Measurements from ENCODE around the gene KCMF1.

KCMF1 gene

DNA sequence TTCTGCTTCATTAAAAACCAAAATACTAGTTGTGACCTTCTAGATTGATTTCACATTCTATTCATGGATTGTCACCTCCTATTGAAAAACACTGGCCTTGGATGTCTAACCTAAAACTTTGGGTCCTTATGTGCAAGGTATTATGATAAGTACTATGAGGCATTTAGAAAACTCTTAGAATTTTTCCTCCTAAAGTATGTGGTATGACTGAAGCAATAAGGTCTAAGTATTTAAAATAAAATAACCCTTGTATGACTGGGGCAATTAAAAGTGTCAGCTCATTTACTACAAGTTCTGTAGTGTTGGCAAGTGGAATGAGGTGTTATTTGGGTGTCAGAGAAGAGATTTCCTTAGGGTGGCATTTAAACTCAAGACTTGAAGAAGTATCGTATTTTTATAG, 15.1 kb downstream of the KCMF1 start:
- no peak for DNase-seq

DNA sequence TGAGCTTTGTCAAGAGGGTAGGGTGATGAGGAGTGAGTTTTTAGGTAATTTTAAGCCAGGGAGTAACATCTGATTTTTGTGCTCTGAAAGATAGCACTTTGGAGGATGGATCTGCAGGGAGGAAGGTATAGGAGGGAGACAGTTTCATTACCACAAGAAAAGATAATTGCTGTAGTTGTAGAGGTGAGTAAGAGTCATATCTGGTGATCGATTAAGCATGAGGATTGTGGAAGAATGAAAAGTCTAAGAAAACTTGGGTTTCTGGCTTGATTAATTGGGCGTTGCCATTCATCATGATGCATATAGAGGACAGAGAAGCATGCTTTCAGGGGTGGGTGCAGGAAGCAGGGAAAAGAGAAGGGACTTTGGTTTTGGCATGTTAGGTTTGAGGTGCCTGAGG, 18.5 kb downstream of the KCMF1 start:
- DNase-seq, result no peak

DNA sequence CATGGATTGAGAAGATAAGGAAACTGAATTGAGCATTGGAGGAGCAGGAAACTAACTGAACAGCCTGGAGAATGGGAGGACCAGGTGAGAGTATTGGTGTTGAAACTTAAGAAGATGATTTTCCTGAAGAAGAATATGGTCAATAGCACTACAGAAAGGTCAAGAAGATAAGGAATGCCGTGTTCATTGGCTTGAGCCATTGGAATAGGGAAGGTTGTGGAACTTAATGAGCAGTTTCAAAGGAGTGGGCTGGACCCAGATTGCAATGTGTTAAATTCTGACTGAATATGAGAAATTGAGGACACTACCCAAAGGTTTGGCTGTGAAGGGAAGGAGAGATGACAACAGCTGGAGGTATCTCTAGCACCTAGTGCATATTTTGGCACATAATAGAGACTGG, 19.0 kb downstream of the KCMF1 start:
- no peak for DNase-seq

GRCh38 chr2:84991404-84992160, 20.6 kb downstream of the KCMF1 start:
- DNase-seq, result no peak

DNA sequence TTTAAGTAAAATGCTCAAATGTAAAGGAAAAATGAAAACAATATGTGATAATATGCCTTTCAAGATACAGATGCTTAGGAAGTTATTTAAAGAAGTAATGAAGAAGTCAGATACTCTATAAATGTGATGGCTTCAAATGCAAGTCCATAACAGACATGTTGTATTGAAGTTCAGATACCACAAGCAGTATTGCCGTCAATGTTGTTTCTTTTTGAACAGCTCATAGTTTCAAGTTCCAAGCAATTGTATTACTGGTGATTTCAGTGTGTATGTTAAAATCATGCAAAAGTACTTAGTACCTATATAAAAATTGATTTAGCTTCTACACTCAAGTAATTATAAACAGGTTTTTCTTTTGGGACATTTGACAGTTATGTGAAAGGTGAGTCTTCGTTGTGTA, 24.9 kb downstream of the KCMF1 start:
- DNase-seq, result no peak

GRCh38 chr2:84996909-84997308, 25.9 kb downstream of the KCMF1 start:
- DNase-seq, result no peak

DNA sequence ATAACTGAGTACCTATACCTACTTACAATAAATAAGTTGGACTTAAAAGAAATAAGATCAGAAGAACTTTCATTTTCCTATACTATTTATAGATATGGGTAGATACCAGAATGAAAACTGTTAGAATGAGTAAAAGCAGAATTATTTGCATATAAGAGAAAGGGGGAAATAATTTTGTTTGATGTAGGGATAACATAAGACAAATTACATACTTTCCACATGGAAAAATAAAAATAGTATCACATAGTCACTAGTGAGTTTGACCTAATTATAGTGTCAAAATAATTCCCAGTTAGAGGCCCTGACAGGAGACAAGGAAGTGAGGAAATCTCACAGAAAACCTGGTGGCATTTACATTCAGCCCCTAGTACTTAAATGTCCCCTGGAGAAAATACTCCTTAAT, 28.6 kb downstream of the KCMF1 start:
- DNase-seq, result no peak

DNA sequence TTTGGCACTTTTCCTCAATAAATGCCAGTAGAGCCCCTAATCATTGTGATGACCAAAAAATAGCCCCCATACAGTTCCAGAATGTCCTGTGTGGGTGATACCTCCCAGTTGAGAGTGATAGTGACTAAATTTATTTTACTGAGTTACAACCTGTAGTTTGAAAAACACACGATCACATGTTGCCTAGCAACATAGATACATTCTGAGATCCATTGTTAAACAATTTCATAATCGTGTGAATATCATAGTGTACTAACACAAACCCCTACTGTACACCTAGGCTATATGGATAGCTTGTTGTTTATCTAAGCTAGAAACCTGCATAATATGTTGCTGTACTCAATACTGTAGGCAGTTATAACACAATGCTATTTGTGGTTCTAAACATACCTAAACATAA, 30.6 kb downstream of the KCMF1 start:
- DNase-seq, result no peak

GRCh38 chr2:85002534-85002933, 31.6 kb downstream of the KCMF1 start:
- no peak for DNase-seq

GRCh38 chr2:85008252-85008651, 37.3 kb downstream of the KCMF1 start:
- DNase-seq, result no peak

GRCh38 chr2:85009019-85009618, 38.2 kb downstream of the KCMF1 start:
- peak; percentile 21 for DNase-seq

DNA sequence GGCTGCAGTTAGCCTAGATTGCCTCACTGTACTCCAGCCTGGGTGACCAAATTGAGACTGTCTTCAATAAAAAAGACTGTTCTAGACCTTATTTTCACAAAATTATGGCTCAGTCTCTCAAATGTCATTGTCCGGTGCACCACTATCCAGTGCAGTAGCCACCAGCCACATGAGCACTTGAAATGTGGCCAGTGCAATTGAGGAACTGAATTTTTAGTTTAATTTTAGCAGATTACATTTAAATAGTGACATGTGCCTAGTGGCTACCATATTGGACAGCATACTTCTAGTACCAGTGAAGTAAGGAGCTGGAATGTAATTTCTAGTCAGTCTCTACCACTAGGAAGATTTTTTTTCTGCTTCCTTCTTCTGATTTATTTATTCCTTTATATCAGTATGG, 39.4 kb downstream of the KCMF1 start:
- DNase-seq, result no peak

DNA sequence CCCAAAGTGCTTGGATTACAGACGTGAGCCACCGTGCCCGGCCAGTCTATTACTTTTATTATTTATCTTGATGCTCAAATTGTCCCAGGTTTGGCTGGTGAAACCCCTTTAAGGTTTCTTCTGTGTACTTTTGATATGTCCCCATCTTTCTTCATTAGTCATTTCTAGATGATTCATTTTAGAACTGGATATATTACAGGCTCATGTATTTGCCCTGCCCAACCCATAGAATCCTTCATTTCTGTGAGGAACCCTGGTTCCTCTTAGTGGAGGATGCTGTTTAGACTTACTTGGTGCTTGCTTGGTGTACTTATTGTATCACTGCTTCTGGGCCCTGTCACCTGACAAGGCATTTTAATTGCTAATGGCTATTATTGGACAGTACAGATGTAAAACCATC, 40.1 kb downstream of the KCMF1 start:
- no peak for DNase-seq

GRCh38 chr2:85011747-85012146, 40.8 kb downstream of the KCMF1 start:
- DNase-seq, result no peak

DNA sequence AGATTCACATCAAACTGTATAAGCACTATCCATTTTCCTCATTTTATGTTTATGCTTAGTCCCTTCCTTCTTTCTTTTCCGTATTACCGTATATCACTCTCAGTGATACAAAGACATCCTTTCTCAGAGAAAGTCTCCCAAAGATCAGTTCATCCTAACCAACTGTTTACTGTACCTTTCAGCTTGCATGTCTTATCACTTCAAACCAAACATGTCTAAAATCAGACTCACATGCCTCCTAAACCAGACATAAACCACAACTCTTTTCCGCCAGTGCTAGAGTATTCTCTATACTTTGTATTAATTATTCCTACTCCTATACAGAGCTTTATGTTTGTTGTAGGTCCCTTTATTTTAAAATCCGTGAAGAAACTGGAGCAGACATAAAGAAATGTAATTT, 41.5 kb downstream of the KCMF1 start:
- no peak for DNase-seq

DNA sequence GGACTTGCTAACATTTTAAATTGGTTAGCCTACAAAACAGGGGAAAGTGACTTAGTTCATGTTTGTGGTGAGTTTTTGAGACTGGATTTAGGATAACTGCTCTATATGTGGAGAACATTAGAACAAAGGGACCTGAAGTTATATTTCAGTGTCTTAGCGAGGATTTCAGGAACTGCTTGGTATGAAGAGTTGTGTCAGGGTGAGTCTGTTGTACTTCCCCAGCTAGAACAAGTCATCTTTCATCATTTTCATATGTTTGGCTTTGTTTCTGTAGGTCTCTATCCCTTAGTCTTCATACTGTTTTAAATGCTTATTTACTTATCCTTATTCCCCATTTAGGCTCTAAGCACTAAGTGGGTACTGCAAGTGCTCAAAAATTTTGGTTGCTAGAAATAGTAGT, 41.9 kb downstream of the KCMF1 start:
- no peak for DNase-seq

- no peak for DNase-seq
Measured at GRCh38 chr2:85015653-85016360, 44.8 kb downstream of the KCMF1 start.

GRCh38 chr2:85016446-85016845, 45.5 kb downstream of the KCMF1 start:
- DNase-seq, result no peak

DNA sequence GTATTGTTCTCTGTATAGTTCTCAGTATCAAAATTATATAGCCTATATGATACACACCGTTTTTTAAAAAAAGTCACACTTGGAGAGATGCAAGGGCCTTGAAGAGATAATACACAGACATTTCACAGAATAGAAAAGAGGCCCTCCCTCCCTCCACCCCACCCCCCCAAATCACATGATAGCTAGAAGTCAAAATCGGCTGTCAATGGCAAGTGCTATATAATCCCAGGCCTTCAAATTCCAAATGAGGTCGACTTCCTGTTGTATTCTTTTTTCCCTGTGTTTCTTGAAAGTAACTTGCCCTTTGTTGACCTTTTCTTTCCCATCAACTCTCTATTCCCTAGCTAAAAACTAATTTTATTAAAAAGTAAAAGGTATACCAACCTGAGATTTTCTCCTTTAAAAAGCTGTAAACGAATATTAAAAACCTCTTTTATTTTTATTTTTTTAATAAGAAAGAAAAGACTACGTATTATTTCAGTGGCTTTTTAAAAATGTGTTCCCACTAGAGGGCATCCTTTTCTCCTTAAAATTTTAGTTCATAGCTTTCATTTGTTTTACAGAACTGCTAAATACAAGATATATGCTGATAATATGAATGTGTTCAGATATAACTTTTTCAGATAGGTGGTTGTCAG, 46.6 kb downstream of the KCMF1 start:
- DNase-seq, result no peak

DNA sequence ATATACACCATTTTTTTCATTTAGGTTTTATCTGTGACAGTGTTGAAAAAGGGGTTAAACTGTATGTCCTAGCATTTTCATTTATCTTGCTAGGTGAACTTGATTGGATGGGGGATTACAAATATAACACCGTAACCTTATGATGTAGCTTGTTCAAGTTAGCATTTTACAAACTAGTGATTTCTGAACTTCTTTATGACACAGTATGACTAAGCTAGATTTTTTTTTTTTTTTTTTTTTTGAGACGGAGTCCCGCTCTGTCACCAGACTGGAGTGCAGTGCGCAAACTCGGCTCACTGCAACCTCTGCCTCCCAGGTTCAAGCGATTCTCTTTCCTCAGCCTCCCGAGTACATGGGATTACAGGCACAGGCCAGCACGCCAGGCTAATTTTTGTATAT, 47.1 kb downstream of the KCMF1 start:
- DNase-seq, result no peak

GRCh38 chr2:85019121-85019520, 48.2 kb downstream of the KCMF1 start:
- DNase-seq, result no peak

- no peak for DNase-seq
Measured at GRCh38 chr2:85022232-85022631, 51.3 kb downstream of the KCMF1 start.

GRCh38 chr2:85024372-85025047, 53.5 kb downstream of the KCMF1 start:
- no peak for DNase-seq

Measured in stimulated activated CD4-positive, alpha-beta T cell treated with anti-CD3 and anti-CD28 coated beads, Interleukin-1b, Interleukin-23, amount 100 ng/mL, for 48 hours (primary cell).